ENCODE results near the gene DGKZ.

- TF ChIP-seq POLR2A (IDR thresholded peaks at IDR 0.05; ENCODE audit: low read length): no peak
- TF ChIP-seq GATA1 (IDR thresholded peaks at IDR 0.05; ENCODE audit: low read depth, low read length): no peak
Observed at GRCh38 chr11:46327829-46328228, 19.4 kb upstream of the DGKZ start.
